ENCODE results near the gene TRA2B. TPM values are rescaled to one million over a fixed set of nuclear protein-coding genes. Genes with fewer than 3 reads are reported as not detected.

The TRA2B gene
- total and polyA plus RNA-seq, 2 donors (not counting 3 experiments of a cell fraction or from before 2014, with no cell fraction given), result 173 to 199 TPM

- intact Hi-C loops (cut with micrococcal nuclease), result loop anchor here (5.0 to 10.0 kb wide), 2 partner anchors 996 to 1601 kb away; partner anchors contain the start of genes FAM131A and ST6GAL1
- H3K9ac ChIP-seq (replicated peaks; ENCODE audit: extremely low read depth, insufficient read depth, low read length), result peak overlapping the region; percentile 94
- ChIA-PET CTCF (interaction anchor here (1.1 to 1.7 kb wide), 3 partner anchors 9 to 276 kb away, joined by 3 to 12 read pairs (median 3); no protein-coding TSS in a partner anchor), POLR2A (interaction anchor here (2.1 to 2.2 kb wide), 2 partner anchors 7 to 24 kb away, joined by 6 to 9 read pairs; no protein-coding TSS in a partner anchor)
- DNase-seq (ENCODE audit: low read depth, low spot score) (no peak), FAIRE-seq (no peak)
- no peaks in the 10 kb centered on the region for H3K36me3 ChIP-seq (ENCODE audit: control insufficient read depth in 2 of 2, extremely low read depth in 1 of 2, insufficient read depth in 2 of 2, low read length in 2 of 2)
- TF ChIP-seq POLR2AphosphoS5 (IDR thresholded peaks at IDR 0.05; ENCODE audit: insufficient read depth, low read depth, low read length) (no peak), JUN (IDR thresholded peaks at IDR 0.05; ENCODE audit: borderline replicate concordance, insufficient read depth, insufficient read length, low read depth) (no peak), GATA2 (IDR thresholded peaks at IDR 0.05; ENCODE audit: insufficient read depth, insufficient read length, low read depth, low read length) (no peak), POLR2A (IDR thresholded peaks at IDR 0.05; ENCODE audit: low read depth, low read length) (no peak), MAX (IDR thresholded peaks at IDR 0.05; ENCODE audit: insufficient read depth, insufficient read length) (no peak), FOS (IDR thresholded peaks at IDR 0.05; ENCODE audit: borderline replicate concordance, insufficient read depth, low read length) (no peak), CTCF (IDR thresholded peaks at IDR 0.05; ENCODE audit: extremely low read depth in 1 of 2, insufficient read depth in 1 of 2, low read depth in 1 of 2, low read length in 2 of 2) (no peak), MYC (IDR thresholded peaks at IDR 0.05; ENCODE audit: low read depth, low read length) (no peak), EZH2 (IDR thresholded peaks at IDR 0.05; ENCODE audit: borderline replicate concordance, low read depth, low read length, severe bottlenecking) (no peak)
- H3K9me3 ChIP-seq (replicated peaks; ENCODE audit: control insufficient read depth, insufficient read depth, low read length), result no peaks in the 10 kb centered on the region
- peaks cover 0 to 1% of the 10 kb centered on the region in 2 experiments for H3K27me3 ChIP-seq (ENCODE audit: control insufficient read depth in 2 of 2, insufficient read depth in 2 of 2, low read length in 2 of 2)
- H3K4me3 ChIP-seq (replicated peaks in 1 of 3; ENCODE audit: insufficient read depth in 1 of 3, low read depth in 1 of 3, low read length in 3 of 3), result peak overlapping the region; percentile 41 to 98 (median 97)
- peaks cover 42% of the 10 kb centered on the region for H3K4me1 ChIP-seq (ENCODE audit: control insufficient read depth, extremely low read depth, insufficient read depth, low read length)
- H3K79me2 ChIP-seq (ENCODE audit: control insufficient read depth, insufficient read depth, low read length), result peaks cover 65% of the 10 kb centered on the region
- BruUV-seq (replicated peaks), result no TSS peak
- no peak overlapping the region for H2AFZ ChIP-seq (ENCODE audit: low read depth, low read length)
- H4K20me1 ChIP-seq (replicated peaks; ENCODE audit: control insufficient read depth, extremely low read depth, insufficient read depth, low read length), result peaks cover 40% of the 10 kb centered on the region
- H3K9me1 ChIP-seq (replicated peaks; ENCODE audit: control insufficient read depth, extremely low read depth, insufficient read depth, low read length), result no peaks in the 10 kb centered on the region
- H3K27ac ChIP-seq (ENCODE audit: insufficient read depth, low read depth, low read length), result peak overlapping the region; percentile 76
- dilution Hi-C loops (cut with MboI; ENCODE audit: extremely low pct_ligation_motif_present, low sequenced_read_pairs), result no loop called here
- H3K4me2 ChIP-seq (ENCODE audit: insufficient read depth, low read length), result peak overlapping the region; percentile 98
Observed at GRCh38 chr3:185936273-185936629, 1.6 kb downstream of the TRA2B start.

All from endothelial cell of umbilical vein (primary cell).